ENCODE data around the gene ARAP1. TPM values are rescaled to one million over a fixed set of nuclear protein-coding genes. Genes with fewer than 3 reads are reported as not detected.

Gene ARAP1
- total and polyA plus RNA-seq, 8 donors = 21.5 to 73.5 (median 37.9) TPM

DNA sequence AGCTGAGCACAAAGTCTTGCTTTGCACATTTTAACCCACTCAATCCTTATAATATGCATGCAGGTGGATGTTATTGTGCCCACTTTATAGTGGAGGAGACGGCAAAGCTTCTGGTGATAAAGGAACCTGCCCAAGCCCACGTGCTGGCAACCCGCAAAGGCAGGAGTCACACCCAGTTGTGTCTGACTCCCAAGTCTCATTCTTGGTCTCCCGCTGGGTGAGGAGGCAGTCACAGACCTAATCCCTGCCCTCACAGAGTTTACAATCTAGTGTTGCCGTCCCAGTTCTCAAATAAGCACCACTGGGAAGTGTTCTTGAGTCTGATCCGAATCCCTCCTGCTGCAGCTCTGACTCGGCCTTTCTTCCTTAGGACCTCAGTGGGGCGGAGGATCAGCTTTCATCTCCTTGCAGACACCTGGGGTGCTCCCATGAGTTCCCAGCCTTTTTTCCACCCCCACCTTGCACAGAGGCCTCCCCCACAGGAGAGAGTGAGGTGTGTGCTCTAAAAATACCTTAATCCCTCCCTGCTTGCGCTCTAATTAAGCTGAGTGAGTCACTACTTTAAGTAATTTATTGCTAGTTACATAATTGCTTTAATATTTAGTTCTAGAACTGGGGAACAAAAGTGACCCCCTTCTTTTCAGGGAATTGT lies 93.1 kb downstream of the ARAP1 start:
- Histone ChIP-seq H3K27me3 (no peaks in the 10 kb centered on the region), H3K4me3 (no peak overlapping the region), H3K36me3 (no peaks in the 10 kb centered on the region), H3K9me3 (no peaks in the 10 kb centered on the region), H3K27ac (no peak overlapping the region), H3K4me1 (no peaks in the 10 kb centered on the region)
- intact Hi-C loops (cut with DNase I) = no loop called here
- TF ChIP-seq, protein P1, sequence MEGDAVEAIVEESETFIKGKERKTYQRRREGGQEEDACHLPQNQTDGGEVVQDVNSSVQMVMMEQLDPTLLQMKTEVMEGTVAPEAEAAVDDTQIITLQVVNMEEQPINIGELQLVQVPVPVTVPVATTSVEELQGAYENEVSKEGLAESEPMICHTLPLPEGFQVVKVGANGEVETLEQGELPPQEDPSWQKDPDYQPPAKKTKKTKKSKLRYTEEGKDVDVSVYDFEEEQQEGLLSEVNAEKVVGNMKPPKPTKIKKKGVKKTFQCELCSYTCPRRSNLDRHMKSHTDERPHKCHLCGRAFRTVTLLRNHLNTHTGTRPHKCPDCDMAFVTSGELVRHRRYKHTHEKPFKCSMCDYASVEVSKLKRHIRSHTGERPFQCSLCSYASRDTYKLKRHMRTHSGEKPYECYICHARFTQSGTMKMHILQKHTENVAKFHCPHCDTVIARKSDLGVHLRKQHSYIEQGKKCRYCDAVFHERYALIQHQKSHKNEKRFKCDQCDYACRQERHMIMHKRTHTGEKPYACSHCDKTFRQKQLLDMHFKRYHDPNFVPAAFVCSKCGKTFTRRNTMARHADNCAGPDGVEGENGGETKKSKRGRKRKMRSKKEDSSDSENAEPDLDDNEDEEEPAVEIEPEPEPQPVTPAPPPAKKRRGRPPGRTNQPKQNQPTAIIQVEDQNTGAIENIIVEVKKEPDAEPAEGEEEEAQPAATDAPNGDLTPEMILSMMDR (IDR thresholded peaks at IDR 0.05) = no peak
- no peak for ATAC-seq
- FAIRE-seq = no peak
- no peak for DNase-seq
- WGBS, 2 donors = 79 to 89% methylated on average over 9 of the region's 9 CpGs

DNA sequence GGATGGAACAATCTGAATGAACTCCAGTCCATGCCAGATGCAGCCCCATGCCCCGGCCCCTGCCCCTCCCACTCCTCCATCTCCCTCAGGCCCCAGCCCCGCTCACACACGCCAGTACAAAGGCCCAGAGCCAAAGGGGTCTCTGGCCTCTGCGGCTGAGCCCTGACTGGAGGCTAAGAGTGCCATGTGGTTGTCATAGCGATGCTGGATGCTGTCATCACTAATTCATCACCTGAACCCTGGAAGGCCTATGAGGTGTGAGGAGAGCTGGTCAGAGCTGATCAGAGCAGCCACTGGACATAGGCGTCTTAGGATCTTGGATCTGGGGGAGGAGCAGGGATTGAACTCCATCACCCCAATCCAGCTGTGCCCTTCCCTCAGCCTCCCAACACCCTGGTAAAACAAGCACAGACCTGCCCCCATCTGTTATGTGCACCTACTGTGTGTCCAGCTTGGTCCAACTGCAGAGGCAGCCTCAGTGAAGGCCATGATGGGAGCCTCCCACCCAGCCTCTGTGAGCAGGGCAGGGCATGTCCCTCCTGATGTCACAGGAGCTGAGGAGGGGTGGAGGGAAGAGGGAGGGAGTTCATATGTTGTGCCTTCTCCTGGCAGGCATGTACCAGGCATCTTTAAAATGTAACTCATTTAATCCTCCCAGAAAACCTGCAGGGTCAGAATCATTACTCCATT lies 94.7 kb downstream of the ARAP1 start:
- no peaks in the 10 kb centered on the region for H3K36me3 ChIP-seq
- DNase-seq = no peak
- no peaks in the 10 kb centered on the region for H3K9me3 ChIP-seq
- no peaks in the 10 kb centered on the region for H3K4me1 ChIP-seq
- TF ChIP-seq, protein P1 (IDR thresholded peaks at IDR 0.05) = no peak
- intact Hi-C loops (cut with DNase I) = no loop called here
- no peak for FAIRE-seq
- no peak overlapping the region for H3K27ac ChIP-seq
- no peaks in the 10 kb centered on the region for H3K27me3 ChIP-seq
- ATAC-seq = no peak
- 68 to 75% methylated on average over 6 of the region's 6 CpGs for WGBS, 2 donors
- no peak overlapping the region for H3K4me3 ChIP-seq

DNA sequence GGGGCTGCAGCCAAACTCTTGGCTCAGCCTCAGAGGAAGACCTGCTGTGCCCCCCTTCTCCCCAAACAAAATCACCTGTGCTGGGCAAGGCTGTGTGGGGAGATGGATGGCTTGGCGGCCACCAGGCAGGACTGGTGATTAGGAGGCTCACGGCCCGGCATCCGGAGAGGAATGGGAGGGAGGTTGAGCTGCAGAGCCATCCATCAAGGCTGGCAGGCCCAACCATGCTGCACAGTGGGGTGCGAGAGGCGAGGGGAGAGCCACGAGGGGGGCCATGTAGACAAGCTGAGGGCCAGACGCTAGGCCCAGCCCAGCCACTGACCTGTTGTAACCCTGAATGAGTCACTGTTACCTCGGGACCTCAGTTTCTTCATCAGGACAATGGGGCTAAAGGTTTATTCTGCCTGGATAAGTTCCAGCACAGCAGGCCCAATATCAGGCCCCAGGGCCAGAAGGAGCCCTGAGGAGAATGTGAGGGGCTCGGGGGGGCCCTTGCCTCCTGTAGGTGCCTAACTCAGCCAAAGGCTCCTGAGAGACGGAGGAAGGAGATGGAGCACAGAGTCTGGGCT lies 96.2 kb downstream of the ARAP1 start:
- FAIRE-seq = no peak
- ATAC-seq = no peak
- intact Hi-C loops (cut with DNase I) = no loop called here

DNA sequence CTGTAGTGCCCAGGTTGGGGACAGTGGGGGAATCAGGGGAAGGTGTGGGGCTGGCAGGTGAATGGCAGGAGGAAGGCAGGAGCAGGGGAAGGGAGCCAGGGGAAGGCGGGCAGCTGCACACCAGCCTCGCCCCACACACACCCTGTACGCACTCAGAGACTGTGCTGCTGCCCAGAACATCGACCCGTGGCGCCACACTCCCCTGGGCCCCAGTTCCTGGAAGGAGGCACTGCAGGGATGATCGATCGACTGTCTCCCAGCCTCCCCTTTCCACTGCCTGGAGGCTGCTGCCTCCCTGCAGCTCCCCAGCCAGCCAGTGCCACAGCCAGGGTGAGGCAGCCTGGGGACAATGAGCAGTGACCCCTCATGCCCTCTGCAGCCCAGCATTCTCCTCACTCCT lies 97.2 kb downstream of the ARAP1 start:
- intact Hi-C loops (cut with DNase I) = no loop called here
- Histone ChIP-seq H3K4me1 (no peaks in the 10 kb centered on the region), H3K36me3 (no peaks in the 10 kb centered on the region), H3K27me3 (no peaks in the 10 kb centered on the region), H3K4me3 (no peak overlapping the region), H3K27ac (no peak overlapping the region), H3K9me3 (no peaks in the 10 kb centered on the region)
- TF ChIP-seq, protein P1 (IDR thresholded peaks at IDR 0.05) = no peak
- ATAC-seq (no peak), DNase-seq (no peak), FAIRE-seq (no peak)
- WGBS, 2 donors = 66 to 81% methylated on average over 5 to 8 of the region's 8 CpGs

More for the DNA sequence above, 96.2 kb downstream of the ARAP1 start:
- no peaks in the 10 kb centered on the region for H3K9me3 ChIP-seq
- no peaks in the 10 kb centered on the region for H3K27me3 ChIP-seq
- H3K4me3 ChIP-seq = no peak overlapping the region
- WGBS, 2 donors = 69 to 72% methylated on average over 11 of the region's 11 CpGs
- no peak for DNase-seq
- TF ChIP-seq, protein P1 (IDR thresholded peaks at IDR 0.05) = no peak
- H3K27ac ChIP-seq = no peak overlapping the region
- H3K36me3 ChIP-seq = no peaks in the 10 kb centered on the region
- H3K4me1 ChIP-seq = no peaks in the 10 kb centered on the region

DNA sequence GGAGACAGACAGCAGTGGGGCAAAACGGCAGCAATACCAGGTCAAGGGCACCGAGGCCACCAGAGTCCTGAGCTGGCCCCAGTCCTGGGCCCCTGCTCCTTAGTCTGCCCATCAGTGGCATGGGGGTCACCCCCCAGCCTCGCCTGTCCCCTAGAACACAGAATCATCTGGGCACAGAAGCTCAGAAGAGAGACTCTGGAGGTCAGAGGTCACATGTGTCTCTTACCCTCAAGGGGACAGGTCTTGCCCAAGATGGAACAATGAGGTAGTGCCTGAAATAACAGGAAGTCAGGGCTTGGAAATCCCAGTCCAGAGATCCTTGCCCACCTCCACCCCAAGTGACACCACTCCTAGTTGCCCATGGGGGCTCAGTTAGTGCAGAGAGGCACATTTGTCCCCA lies 98.6 kb downstream of the ARAP1 start:
- intact Hi-C loops (cut with DNase I) = no loop called here
- Histone ChIP-seq H3K9me3 (no peaks in the 10 kb centered on the region), H3K4me3 (no peak overlapping the region), H3K36me3 (no peaks in the 10 kb centered on the region), H3K4me1 (no peaks in the 10 kb centered on the region), H3K27me3 (no peaks in the 10 kb centered on the region), H3K27ac (no peak overlapping the region)
- WGBS, 2 donors = 69 to 71% methylated on average over 3 of the region's 3 CpGs
- TF ChIP-seq, protein P1 (IDR thresholded peaks at IDR 0.05) = no peak
- DNase-seq (no peak), ATAC-seq (no peak), FAIRE-seq (no peak)

Data from pancreas (tissue), 10 donors.